ENCODE results near the gene TEX22. TPM values are rescaled to one million over a fixed set of nuclear protein-coding genes. Genes with fewer than 3 reads are reported as not detected.

Gene TEX22
- total and polyA plus RNA-seq, 5 experiments from 2014 or later: 0.09 to 8.2 (median 3.8) TPM; not detected in 1

Other genes starting within 250 kb of the TEX22 start
- gene JAG2, start 229.8 kb upstream of the TEX22 start, total RNA-seq: under 1 TPM; 0.16 to 0.47 TPM
- gene JAG2, start 229.8 kb upstream of the TEX22 start, polyA plus RNA-seq: under 1 TPM; 0.10 to 0.21 (median 0.17) TPM
- 10 to 100 TPM; 10.3 to 10.8 TPM for gene NUDT14, start 217.2 kb upstream of the TEX22 start, total RNA-seq
- 10 to 100 TPM in 2 of 3 donors, 1 to 10 TPM in 1; 9.5 to 18.8 (median 17.1) TPM for gene NUDT14, start 217.2 kb upstream of the TEX22 start, polyA plus RNA-seq
- 10 to 100 TPM; 42.0 to 42.8 TPM for gene BTBD6, start 150.0 kb upstream of the TEX22 start, total RNA-seq
- gene BTBD6, start 150.0 kb upstream of the TEX22 start, polyA plus RNA-seq: 10 to 100 TPM in 2 of 3 donors, 1 to 10 TPM in 1; 5.5 to 15.6 (median 14.9) TPM
- gene BRF1, start 97.5 kb upstream of the TEX22 start, total RNA-seq: 10 to 100 TPM; 52.4 to 63.5 TPM
- gene BRF1, start 97.5 kb upstream of the TEX22 start, polyA plus RNA-seq: 10 to 100 TPM in 1 of 3 donors, 1 to 10 TPM in 2; 7.1 to 10.9 (median 9.2) TPM
- gene PACS2, start 83.8 kb upstream of the TEX22 start, total RNA-seq: 10 to 100 TPM; 81.5 to 82.1 TPM
- 1 to 10 TPM; 1.7 to 6.1 (median 2.3) TPM for gene PACS2, start 83.8 kb upstream of the TEX22 start, polyA plus RNA-seq
- 100 to 1,000 TPM; 139 to 142 TPM for gene MTA1, start 21.3 kb downstream of the TEX22 start, total RNA-seq
- gene MTA1, start 21.3 kb downstream of the TEX22 start, polyA plus RNA-seq: 1 to 10 TPM; 3.1 to 6.5 (median 3.6) TPM
- gene CRIP2, start 76.3 kb downstream of the TEX22 start, total RNA-seq: 1 to 10 TPM; 2.2 to 2.3 TPM
- gene CRIP2, start 76.3 kb downstream of the TEX22 start, polyA plus RNA-seq: 10 to 100 TPM; 21.1 to 86.9 (median 28.3) TPM
- 10 to 100 TPM; 96.5 to 98.1 TPM for gene CRIP1, start 88.3 kb downstream of the TEX22 start, total RNA-seq
- gene CRIP1, start 88.3 kb downstream of the TEX22 start, polyA plus RNA-seq: 100 to 1,000 TPM; 342 to 784 (median 530) TPM
- 10 to 100 TPM; 22.2 to 25.0 TPM for gene TEDC1, start 92.7 kb downstream of the TEX22 start, total RNA-seq
- gene TEDC1, start 92.7 kb downstream of the TEX22 start, polyA plus RNA-seq: 10 to 100 TPM in 1 of 3 donors, 1 to 10 TPM in 2; 7.2 to 10.1 (median 7.6) TPM
- 1 to 10 TPM; 5.5 to 6.6 TPM for gene TMEM121, start 128.0 kb downstream of the TEX22 start, total RNA-seq
- gene TMEM121, start 128.0 kb downstream of the TEX22 start, polyA plus RNA-seq: 1 to 10 TPM; 1.6 to 4.4 (median 4.3) TPM

Measured in naive thymus-derived CD8-positive, alpha-beta T cell (primary cell).